ENCODE measurements around the gene LTB4R. TPM values are rescaled to one million over a fixed set of nuclear protein-coding genes. Genes with fewer than 3 reads are reported as not detected.

The LTB4R gene
- polyA plus RNA-seq, 1 experiment: 0.98 TPM

GRCh38 chr14:24315243-24315806 is 4.0 kb downstream of the LTB4R start:
- Histone ChIP-seq H3K4me3 (ENCODE audit: low read depth, low read length) (no peak overlapping the region), H3K27ac (ENCODE audit: low read depth, low read length) (no peak overlapping the region), H3K27me3 (ENCODE audit: control insufficient read depth, insufficient read depth, low read length) (peaks cover 14% of the 10 kb centered on the region), H3K9me3 (ENCODE audit: control insufficient read depth, insufficient read depth, low read length) (peaks cover 6% of the 10 kb centered on the region; the same call in 1 of the 2 replicates)
- CTCF ChIA-PET: no interaction called here
- POLR2A ChIA-PET: no interaction called here
- no peak for DNase-seq (ENCODE audit: low read depth, low spot score)
- no peak for TF ChIP-seq CTCF (IDR thresholded peaks at IDR 0.05; ENCODE audit: low read depth, low read length)

- Histone ChIP-seq H3K27me3 (ENCODE audit: control insufficient read depth, insufficient read depth, low read length) (peaks cover 14% of the 10 kb centered on the region), H3K27ac (ENCODE audit: low read depth, low read length) (no peak overlapping the region), H3K9me3 (ENCODE audit: control insufficient read depth, insufficient read depth, low read length) (peaks cover 6% of the 10 kb centered on the region; the same call in 1 of the 2 replicates), H3K4me3 (ENCODE audit: low read depth, low read length) (no peak overlapping the region)
- POLR2A ChIA-PET: no interaction called here
- no peak for TF ChIP-seq CTCF (IDR thresholded peaks at IDR 0.05; ENCODE audit: low read depth, low read length)
- DNase-seq (ENCODE audit: low read depth, low spot score): no peak
- CTCF ChIA-PET: interaction anchor here (1.2 kb wide), 1 partner anchor 8 kb away, joined by 5 read pairs; the partner anchor contains the start of gene CIDEB
Measured at GRCh38 chr14:24315807-24316596, 4.7 kb downstream of the LTB4R start.

DNA sequence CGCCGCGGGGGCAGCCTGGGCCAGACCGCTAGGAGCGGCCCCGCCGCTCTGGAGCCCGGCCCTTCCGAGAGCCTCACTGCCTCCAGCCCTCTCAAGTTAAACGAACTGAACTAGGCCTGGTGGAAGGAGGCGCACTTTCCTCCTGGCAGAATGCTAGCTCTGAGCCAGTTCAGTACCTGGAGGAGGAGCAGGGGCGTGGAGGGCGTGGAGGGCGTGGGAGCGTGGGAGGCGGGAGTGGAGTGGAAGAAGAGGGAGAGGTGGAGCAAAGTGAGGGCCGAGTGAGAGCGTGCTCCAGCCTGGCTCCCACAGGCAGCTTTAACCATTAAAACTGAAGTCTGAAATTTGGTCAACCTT is 5.3 kb downstream of the LTB4R start:
- CTCF ChIA-PET: interaction anchor here (1.2 kb wide), 1 partner anchor 8 kb away, joined by 5 read pairs; the partner anchor contains the start of gene CIDEB
- Histone ChIP-seq H3K4me3 (ENCODE audit: low read depth, low read length) (no peak overlapping the region), H3K9me3 (ENCODE audit: control insufficient read depth, insufficient read depth, low read length) (peaks cover 6% of the 10 kb centered on the region; the same call in 1 of the 2 replicates), H3K27me3 (ENCODE audit: control insufficient read depth, insufficient read depth, low read length) (peaks cover 16% of the 10 kb centered on the region), H3K27ac (ENCODE audit: low read depth, low read length) (no peak overlapping the region)
- POLR2A ChIA-PET: no interaction called here
- no peak for TF ChIP-seq CTCF (IDR thresholded peaks at IDR 0.05; ENCODE audit: low read depth, low read length)
- no peak for DNase-seq (ENCODE audit: low read depth, low spot score)

- TF ChIP-seq CTCF (IDR thresholded peaks at IDR 0.05; ENCODE audit: low read depth, low read length): no peak
- Histone ChIP-seq H3K9me3 (ENCODE audit: control insufficient read depth, insufficient read depth, low read length) (peaks cover 6% of the 10 kb centered on the region; the same call in 1 of the 2 replicates), H3K27me3 (ENCODE audit: control insufficient read depth, insufficient read depth, low read length) (peaks cover 19% of the 10 kb centered on the region), H3K27ac (ENCODE audit: low read depth, low read length) (no peak overlapping the region), H3K4me3 (ENCODE audit: low read depth, low read length) (no peak overlapping the region)
- ChIA-PET POLR2A (interaction anchor here (0.6 kb wide), 1 partner anchor 505 kb away, joined by 4 read pairs; no protein-coding TSS in a partner anchor), CTCF (interaction anchor here (0.6 to 2.3 kb wide), 5 partner anchors 9 to 114 kb away, joined by 5 to 21 read pairs (median 10); partner anchors contain the start of genes CIDEB and LTB4R2)
- DNase-seq (ENCODE audit: low read depth, low spot score): no peak
Measured at GRCh38 chr14:24317141-24317928, 6.0 kb downstream of the LTB4R start.
